WI38 (cell line): ENCODE results near the gene B4GALNT4.
"Not testable (repeated sequence)": the region's sequence is repeated elsewhere in the genome, so short reads cannot be mapped to it uniquely, and the experiment has no call there.

Experiments used
- H3K4me3 ChIP-seq: 2 replicates; pipeline ENCODE4 v1.5.1; 2011; ENCODE audit warnings: low read depth, mild to moderate bottlenecking, control low read depth, low read length
- CTCF ChIP-seq: IDR thresholded peaks from 2 replicates; pipeline ENCODE4 v1.5.1; 2012; ENCODE audit warnings: low read depth, mild to moderate bottlenecking, control low read depth, low read length

The B4GALNT4 gene

GRCh38 chr11:418343-419247 lies 49.3 kb downstream of the B4GALNT4 start:
- H3K4me3 ChIP-seq = no peak overlapping the region
- TF ChIP-seq CTCF = no peak

- H3K4me3 ChIP-seq = no peak overlapping the region
- TF ChIP-seq CTCF = no peak
These were observed 50.1 kb downstream of the B4GALNT4 start for GRCh38 chr11:419248-420005.

GRCh38 chr11:420054-420910 lies 51.0 kb downstream of the B4GALNT4 start:
- no peak overlapping the region for H3K4me3 ChIP-seq
- no peak for TF ChIP-seq CTCF

GRCh38 chr11:420911-421321 lies 51.6 kb downstream of the B4GALNT4 start:
- H3K4me3 ChIP-seq = no peak overlapping the region
- no peak for TF ChIP-seq CTCF

GRCh38 chr11:422249-422656 lies 53.0 kb downstream of the B4GALNT4 start:
- TF ChIP-seq CTCF = no peak
- H3K4me3 ChIP-seq = no peak overlapping the region

- TF ChIP-seq CTCF = no peak
- no peak overlapping the region for H3K4me3 ChIP-seq
These were observed 54.9 kb downstream of the B4GALNT4 start for GRCh38 chr11:424232-424631.

- H3K4me3 ChIP-seq = not testable (repeated sequence)
These were observed 55.5 kb downstream of the B4GALNT4 start for GRCh38 chr11:424766-425165.
